WI38 (cell line): Measurements from ENCODE around the gene CCR5AS.
A peak's percentile ranks its signal among the peaks of the same experiment; 100 is the strongest.
"Not testable (repeated sequence)": the region's sequence is repeated elsewhere in the genome, so short reads cannot be mapped to it uniquely, and the experiment has no call there.

Experiments used
- H3K4me3 ChIP-seq: 2 replicates; pipeline ENCODE4 v1.5.1; 2011; ENCODE audit warnings: low read depth, mild to moderate bottlenecking, control low read depth, low read length
- TF ChIP-seq, protein P1 (sequence below): IDR thresholded peaks from 2 replicates; pipeline ENCODE4 v1.5.1; 2012; ENCODE audit warnings: low read depth, mild to moderate bottlenecking, control low read depth, low read length

The CCR5AS gene

DNA sequence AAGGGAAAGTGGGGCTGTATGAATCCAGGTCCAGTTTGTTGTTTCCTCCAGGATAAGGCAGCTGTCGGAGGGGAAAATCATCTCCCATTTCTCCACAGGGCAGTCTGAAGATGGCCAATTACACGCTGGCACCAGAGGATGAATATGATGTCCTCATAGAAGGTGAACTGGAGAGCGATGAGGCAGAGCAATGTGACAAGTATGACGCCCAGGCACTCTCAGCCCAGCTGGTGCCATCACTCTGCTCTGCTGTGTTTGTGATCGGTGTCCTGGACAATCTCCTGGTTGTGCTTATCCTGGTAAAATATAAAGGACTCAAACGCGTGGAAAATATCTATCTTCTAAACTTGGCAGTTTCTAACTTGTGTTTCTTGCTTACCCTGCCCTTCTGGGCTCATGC lies 1.1 kb upstream of the CCR5AS start:
- TF ChIP-seq, protein P1, sequence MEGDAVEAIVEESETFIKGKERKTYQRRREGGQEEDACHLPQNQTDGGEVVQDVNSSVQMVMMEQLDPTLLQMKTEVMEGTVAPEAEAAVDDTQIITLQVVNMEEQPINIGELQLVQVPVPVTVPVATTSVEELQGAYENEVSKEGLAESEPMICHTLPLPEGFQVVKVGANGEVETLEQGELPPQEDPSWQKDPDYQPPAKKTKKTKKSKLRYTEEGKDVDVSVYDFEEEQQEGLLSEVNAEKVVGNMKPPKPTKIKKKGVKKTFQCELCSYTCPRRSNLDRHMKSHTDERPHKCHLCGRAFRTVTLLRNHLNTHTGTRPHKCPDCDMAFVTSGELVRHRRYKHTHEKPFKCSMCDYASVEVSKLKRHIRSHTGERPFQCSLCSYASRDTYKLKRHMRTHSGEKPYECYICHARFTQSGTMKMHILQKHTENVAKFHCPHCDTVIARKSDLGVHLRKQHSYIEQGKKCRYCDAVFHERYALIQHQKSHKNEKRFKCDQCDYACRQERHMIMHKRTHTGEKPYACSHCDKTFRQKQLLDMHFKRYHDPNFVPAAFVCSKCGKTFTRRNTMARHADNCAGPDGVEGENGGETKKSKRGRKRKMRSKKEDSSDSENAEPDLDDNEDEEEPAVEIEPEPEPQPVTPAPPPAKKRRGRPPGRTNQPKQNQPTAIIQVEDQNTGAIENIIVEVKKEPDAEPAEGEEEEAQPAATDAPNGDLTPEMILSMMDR = no peak
- peak overlapping the region; percentile 47; the same call in 1 of the 2 replicates for H3K4me3 ChIP-seq

DNA sequence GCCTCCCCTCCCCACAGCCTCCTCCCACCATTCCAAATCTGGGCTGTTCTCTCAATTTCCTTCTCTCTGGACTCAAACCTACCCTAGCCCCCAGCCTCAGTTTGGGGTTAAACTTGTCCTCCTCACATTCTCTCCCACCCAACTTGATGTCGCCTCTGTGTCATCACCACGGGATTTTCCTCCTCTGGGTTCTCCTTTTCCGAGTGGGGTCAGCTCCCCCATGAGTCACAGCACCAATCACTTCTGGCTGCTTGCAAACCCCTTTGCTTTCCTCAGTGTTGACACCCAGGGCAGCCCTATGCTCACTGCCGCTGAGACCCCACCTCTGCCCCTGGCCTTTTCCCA lies 451 bp downstream of the CCR5AS start:
- no peak overlapping the region for H3K4me3 ChIP-seq
- TF ChIP-seq, protein P1 = no peak

DNA sequence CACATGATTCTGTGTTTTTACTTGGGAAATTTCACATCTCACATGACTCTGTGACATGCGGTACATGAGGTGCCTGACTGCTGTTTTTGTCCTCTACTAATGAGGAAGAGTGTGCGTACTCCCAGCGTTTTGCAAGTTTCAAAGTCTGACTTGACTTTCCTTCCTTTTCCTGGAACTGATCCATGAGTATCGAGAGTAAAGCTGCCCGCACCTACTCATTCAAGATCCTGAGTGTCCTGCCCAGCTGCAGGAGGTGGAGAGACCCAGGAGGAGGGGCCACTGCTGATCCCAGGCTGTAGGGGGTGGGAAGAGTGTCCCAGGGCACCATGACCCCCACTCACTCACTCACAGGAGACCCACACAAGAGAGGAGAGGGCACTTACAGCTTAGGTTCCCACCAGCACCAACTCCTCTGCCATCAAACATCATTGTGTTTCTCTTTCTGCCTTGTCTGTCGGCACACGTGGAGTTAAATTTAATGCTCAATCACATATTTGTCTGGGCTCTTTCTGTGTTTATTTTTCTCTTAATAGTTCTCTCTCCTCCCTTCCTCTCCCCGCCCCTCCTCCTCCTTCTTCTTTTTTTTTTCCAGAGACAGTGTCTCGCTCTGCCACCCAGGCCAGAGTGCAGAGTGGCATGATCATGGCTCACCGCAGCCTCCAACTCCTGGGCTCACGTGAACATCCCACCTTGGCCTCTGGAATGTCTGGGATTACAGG lies 1.4 kb downstream of the CCR5AS start:
- H3K4me3 ChIP-seq = no peak overlapping the region

DNA sequence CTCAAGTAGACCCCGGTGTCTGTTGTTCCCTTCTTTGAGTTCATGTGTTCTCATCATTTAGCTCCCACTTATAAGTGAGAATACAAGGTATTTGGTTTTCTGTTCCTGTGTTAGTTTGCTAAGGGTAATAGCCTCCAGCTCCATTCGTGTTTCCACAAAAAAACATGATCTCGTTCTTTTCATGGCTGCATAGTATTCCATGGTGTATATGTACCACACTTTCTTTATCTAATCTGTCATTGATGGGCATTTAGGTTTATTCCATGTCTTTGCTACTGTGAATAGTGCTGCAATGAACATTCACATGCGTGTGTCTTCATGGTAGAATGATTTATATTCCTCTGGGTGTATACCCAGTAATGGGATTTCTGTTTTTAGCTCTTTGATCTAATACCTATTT lies 4.0 kb downstream of the CCR5AS start:
- not testable (repeated sequence) for H3K4me3 ChIP-seq

More for the DNA sequence above, 1.4 kb downstream of the CCR5AS start:
- TF ChIP-seq, protein P1 = no peak

DNA sequence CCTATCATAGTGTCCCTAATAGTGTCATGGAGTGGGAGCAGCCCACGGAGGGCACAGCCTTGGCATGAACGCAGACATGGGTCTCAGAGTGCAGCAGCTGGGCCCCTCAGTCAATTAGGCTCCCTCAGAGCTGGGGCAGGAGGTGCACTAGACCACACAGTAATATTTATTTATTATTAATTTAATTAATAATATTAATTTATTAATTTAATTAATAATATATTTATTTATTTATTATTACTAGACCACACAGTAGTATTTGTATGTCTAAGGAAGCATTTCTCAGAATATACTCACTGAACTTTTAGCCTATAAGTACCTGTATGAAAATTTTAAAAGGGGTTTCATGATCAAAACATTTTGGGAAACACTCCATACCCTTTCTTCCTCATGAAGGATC lies 5.3 kb downstream of the CCR5AS start:
- TF ChIP-seq, protein P1 = no peak
- H3K4me3 ChIP-seq = no peak overlapping the region

DNA sequence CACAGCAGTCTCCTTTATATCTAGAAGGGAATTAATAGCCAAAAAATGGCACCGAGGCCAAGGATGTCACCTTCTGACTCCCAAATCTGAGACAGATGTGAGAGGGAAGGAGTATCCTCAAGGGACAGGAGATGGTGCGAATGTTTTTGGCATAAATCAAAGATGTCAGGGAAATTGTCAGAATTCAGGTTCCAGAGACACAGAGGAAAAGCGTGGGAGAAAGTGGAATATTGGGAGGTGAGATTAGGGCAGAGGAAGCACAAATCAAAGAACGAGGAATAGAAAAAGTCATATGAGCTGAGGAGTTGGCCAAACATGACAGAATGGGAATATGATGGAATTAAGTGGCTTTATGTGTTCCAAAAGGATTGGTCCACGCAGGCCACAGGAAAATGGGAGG lies 6.0 kb downstream of the CCR5AS start:
- TF ChIP-seq, protein P1 = no peak
- H3K4me3 ChIP-seq = no peak overlapping the region

DNA sequence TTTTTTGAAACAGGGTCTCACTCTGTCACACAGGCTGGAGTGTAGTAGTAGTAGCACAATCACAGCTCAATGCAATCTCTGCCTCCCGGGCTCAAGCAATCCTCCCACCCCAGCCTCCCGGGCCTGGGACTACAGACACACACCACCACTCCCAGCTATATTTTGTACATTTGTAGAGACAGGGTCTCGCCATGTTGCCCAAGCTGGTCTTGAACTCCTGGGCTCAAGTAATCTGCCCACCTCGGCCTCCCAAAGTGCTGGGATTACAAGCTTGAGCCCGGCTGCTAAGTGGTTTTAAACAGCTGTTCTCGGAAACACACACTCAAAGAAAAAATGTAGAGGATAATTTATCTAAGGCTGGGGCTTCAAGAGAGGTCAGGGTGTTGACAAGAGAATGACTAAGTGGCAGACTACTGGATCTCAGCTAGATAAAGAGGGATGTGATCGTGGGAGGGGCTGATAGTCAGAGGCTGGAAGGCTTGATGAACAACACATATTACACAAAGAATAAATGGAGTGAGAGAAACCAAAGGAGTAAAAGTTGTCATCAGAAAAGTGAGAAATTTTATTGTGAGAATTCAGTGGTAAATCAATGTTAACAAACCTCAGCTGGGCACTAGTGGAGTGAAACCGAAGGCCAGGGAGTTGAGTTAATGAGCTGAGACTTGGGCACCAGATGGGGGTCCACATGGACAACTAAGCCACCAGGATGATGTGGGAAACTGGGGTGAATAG lies 6.7 kb downstream of the CCR5AS start:
- TF ChIP-seq, protein P1 = no peak
- no peak overlapping the region for H3K4me3 ChIP-seq
